ENCODE results near the gene WASHC3.
"Not testable (repeated sequence)": the region's sequence is repeated elsewhere in the genome, so short reads cannot be mapped to it uniquely, and the experiment has no call there.

The WASHC3 gene

DNA sequence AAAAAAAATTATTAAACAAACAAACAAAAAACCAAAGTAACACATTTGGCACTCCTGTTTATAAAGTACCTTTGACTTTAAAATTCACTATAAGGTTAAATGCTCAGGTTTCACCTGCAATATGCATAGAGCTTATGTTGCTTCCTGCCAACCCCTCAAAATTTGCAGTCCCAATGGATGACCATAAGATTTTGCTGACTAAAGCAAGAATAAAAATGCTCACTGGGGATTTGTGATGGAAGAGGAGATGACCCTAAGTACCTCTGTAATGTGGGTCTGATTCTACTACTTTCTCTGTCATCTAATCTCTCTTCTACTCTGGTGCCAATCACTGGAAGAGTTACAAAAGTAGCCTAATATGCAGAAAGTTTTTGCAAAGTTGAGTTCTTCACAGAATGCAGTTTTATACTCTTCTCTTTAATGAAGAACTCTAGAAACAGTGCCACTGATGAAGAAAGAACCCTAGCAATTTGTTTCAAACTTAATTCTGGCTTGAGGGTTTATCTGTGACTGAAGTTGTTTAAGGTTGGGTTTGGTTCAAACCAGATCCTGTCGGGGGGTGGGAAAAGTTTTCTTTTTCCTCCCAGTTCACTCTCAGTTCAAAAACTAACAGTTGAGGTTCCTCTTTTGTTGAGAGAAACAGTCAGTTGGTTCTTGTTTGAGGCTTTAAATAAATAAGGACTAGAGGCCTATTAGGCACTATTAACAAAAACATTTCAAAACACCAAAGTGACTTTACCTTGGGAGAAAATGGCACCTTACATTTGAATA, 10.9 kb downstream of the WASHC3 start:
- DNase-seq (ENCODE audit: low spot score): no peak

DNA sequence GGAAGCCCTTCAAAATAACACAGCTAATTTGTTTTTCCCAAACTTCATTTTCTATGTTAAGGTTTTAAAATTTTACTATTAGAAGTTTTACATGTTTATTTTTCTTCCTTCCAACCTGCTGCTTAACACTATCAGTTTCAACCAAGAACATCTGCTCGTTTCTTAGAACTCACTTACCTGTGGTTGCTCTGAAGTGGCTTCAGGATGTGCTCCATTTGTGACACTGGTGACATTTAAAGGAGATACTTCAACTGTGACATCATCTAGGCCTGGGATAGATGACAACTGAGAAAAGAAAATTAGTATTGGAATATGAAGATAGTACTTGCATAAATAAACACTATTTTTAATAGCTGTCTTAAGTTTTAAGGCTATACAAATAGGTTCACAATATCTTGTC, 17.9 kb downstream of the WASHC3 start:
- no peak for DNase-seq (ENCODE audit: low spot score)

DNA sequence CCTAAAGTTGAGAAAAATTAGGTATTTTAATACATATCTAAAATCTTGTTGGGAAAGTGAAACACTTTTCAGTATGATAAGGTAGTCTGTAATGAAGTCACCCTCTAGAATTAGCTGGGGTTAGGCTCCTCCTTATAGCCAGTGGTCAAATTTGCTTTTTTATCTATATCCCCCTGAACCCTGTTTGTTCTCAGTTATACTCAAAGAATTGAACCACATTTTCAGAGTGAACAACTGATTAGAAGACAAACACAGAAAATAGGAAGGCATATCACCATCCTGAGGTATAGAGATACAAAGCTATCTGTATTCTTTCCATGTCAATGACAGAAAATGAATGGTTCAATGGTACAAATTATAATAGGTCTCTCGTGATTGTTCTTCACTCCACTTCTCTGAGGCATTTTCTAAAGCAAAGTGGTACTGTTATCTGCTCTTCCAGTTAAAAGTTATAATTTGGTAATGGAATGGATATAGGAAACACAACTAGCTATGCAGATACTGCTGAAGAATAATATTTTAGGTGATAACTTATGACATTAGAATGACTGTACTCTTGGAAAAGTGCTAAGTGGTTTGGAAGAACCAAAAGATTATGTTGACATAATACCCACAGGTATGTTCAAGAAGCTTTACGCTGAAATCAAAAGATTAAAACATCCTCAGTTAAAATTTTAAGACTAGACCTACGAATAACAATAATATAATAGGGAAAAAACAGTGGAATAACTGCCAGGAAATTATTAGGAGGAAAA, 27.6 kb downstream of the WASHC3 start:
- DNase-seq (ENCODE audit: low spot score): no peak

DNA sequence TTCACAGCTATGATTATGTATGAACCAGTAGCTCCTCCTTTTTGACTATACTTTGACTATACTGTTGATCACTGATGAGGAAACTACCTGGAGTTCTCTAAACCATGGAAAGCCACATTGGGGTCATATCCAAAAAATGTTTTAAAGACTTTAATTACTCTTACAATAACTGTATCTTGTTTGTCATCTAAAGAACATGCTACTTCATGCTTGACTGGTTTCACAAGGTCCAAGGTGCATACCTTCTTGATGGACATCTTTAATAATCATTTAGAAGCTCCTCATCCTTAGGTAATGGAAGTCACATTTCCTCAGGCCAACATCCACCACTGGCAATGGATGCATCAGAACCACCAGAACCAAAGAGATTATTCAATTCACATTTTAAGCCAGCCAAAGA, 29.9 kb downstream of the WASHC3 start:
- no peak for DNase-seq (ENCODE audit: low spot score)

DNA sequence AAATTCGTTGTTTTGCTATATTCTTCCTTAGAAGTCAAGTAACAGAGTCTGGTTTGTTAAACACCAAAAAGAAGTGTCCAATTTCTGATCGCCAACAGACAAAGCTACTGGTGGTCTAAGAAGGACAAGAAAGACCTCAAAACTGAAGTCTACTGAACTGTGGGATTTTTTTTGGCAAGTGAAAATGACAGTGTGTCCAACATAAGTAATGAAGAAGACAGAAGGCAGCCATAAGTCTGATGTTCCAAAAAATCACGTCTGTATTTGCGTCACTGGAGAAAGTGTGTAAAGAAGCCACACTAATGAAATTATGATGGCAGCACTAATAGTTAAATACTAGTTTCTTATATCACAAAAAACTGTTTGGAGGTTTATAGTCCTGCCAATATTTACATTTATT, 32.6 kb downstream of the WASHC3 start:
- DNase-seq (ENCODE audit: low spot score): no peak

DNA sequence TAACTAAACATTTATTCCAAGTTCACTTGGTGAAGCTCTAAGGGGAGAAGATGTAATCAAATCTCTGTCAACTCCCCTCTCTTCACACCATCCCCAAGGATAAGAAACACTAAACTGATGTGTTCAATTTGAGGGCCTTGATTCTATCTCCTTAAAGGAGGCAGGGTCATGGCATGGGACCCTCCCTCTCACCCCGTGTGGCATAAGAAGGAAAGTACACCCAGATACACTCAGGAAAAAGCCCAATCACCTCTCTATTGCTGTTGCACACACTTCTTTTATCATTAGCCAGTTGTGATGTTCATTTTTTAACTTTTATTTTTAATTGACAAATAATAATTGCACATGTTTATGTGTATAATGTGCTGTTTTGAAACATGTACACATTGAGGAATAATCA, 35.1 kb downstream of the WASHC3 start:
- no peak for DNase-seq (ENCODE audit: low spot score)

DNA sequence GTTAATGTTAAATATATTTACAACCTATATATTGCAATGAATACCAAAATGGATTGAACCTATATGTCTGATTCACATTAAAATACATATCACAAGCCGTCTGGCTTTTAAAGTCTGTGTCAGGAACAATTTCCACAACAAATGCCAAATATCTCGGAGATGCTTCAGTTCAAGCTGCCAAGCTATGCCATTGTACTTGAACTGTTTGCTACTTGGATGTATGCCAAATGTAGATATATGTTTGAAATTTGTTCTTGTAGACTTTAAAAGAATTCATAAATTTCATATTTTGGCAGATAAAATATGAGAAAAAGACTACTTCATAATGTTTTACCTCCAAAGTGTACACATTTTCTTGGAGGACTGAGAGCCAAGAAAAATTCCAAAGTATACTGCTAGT, 37.0 kb downstream of the WASHC3 start:
- no peak for DNase-seq (ENCODE audit: low spot score)

DNA sequence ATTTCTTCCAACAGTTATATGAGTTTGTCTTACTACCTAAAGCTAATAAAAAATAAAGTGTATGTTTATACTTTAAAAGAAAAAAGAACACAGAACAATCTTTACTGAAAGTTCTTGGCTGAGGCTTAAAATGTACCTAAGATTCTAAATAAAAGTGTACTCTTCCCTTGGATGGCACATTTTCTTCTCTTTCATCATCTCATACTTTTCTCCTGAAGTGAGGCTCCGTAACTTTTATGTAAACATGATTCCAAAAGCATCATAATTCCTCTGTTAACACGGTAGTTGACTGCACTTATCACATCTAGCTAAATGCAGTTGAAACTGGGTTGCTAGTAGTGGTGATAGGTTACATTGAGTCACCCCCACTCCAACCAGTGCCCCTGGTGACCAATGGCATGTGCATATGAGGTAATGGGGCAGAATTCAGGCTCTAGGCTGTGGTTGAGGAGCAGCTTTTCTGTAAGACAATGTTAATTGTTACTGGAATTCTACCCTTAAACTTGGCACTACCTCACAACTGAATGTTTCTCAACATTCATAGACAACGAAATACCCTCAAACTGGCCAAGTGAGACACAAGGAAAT, 38.4 kb downstream of the WASHC3 start:
- no peak for DNase-seq (ENCODE audit: low spot score)

DNA sequence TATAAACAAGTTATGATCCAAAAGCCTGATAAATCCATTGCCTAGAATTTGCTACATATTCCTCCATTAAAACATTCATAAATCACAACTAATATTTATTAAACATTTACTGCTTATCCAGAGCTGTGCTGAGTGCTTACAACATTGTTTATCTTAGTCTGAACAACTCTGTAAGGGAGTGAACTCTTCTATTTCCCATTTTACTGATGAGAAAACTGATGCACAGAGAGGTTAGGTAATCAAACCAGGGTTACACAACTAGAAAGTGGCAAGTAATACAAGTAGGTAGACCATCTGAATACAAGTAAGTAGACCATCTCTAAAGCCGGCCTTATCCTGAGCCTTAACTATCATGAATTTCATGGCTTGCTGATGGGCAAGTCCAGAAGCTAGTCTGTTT, 39.5 kb downstream of the WASHC3 start:
- DNase-seq (ENCODE audit: low spot score): no peak

DNA sequence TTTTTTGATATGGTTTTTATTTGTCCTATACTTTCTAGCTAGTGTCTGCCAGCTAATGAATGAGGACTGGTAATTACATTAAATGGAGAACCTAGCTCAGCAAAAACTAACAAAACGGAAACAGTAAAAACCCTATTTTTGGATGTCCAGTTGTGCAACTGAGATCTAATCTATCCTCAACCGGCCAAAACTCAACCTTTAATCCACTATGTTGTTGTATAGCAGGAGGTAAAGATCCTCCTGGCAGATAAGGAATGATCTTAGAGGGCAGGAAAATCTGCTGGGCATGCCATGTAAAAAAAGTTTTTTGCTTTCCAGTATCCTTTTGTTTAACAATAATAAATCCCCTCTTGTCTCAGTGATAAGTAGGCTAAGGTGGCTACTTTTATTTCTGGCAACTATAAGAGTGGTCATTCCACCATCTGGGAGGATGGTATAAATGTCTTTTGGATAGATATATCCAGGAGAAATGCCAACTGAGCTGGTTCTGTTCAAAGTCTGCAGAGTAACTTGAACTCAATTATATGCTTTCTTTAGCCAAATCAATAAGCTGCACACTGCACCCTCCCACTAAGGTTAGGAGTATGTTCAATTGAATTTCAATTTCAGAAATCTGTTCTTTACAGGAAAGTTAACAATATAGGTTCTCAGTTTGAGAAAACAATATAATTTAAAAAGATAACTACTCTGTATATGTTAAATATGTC, 40.1 kb downstream of the WASHC3 start:
- DNase-seq (ENCODE audit: low spot score): no peak

DNA sequence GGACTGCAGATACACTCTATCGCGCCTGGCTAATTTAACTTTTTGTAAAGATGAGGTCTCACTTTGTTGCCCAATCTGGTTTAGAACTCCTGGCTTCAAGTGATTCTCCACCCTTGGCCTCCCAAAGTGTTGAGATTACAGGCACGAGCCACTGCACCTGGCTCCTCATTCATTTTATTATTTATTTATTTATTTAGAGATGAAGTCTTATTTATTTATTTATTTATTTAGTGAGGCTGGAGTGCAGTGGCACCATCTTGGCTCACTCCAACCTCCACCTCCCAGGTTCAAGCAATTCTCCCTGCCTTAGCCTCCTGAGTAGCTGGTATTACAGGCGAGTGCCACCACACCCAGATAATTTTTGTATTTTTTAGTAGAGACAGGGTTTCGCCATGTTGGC, 43.2 kb downstream of the WASHC3 start:
- DNase-seq (ENCODE audit: low spot score): not testable (repeated sequence)

DNA sequence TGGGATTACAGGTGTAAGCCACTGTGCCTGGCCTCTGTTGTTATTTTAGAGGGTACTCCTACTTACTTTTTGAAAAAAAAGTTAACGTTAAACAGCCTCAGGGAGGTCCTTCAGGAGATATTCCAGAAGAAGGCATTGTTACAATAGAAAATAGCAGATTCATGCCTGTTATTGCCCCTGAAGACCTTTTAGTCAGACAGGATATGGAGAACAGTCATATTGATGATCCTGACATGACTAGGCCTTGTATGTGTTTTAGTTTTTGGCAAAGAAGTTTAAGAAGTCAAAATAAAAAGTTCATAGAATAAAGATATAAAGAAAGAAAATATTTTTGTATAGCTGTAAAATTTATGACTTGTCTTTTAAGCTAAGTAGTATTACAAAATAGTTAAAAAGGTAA, 45.3 kb downstream of the WASHC3 start:
- no peak for DNase-seq (ENCODE audit: low spot score)

DNA sequence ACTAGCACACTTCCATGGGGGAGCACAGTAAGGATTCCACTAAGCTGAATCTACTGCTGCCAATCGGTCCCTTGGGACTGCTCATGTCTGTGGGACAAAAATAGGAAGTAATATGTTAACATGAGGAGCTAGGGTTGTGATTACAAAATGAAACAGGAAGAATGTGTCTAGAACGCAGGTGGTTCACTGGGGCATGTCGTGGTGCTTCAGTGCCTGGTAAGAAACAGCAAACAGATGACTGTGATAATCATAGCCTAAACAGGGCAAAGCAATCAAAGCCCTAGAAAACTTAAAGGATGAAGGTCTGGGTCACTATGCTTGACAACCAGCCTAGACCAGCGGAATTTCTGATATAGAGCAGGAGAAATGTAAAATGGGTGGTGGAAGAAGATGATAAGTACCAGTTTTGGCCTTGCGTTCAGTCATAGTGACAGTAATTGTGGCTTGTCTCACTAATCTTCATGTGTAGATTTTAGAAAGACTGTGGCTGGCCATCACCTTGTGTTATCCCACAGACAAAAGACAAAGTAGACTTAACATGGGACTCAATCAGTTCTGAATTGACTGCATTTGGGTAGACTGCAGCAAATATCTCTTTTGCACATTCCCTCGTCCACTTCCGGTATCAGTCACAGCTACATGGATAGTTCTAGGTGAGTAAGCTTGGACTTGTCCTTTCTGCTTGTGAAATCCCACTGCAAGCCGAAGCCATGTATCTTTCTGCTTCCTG, 51.4 kb downstream of the WASHC3 start:
- DNase-seq (ENCODE audit: low spot score): no peak

DNA sequence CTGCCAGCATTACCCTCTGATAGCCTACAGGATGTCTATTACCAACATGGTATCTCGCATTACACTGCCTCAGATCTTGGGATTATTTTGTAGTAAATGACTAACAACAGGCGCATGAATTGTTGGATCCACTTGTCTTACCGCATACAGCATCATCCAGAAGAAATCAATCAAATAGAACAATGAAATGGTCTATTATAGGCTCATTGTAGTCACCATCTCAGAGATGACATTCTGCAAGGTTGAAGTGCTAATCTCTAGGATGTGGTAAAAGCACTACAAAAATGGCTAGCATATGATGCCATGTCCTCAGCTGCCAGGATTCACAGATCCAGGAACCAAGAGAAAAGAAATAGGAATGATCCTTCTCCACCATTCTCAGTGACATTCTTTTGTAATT, 52.0 kb downstream of the WASHC3 start:
- DNase-seq (ENCODE audit: low spot score): no peak

DNA sequence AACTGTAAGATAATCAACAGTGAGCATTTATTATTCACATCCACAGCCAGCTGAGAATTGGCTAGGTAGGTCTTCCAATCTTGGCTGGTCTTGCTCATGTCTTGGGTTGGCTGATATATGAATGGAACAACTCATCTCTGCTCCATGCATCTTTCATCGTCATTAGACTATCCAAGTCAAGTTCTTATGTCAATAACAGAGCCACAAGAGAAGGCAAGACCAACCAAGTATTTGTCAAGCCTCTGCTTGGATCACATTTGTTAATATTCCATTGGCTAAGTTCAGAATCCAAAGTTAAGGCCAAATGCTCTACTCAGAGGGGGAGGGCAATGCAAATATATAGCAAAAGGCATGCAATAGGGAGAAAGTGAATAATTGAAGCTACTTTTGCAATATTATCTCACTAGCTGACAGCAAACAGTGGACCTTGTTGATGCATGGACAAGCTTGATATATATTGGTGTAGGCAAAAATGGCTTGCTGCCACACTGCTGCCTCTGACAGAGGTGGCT, 53.1 kb downstream of the WASHC3 start:
- no peak for DNase-seq (ENCODE audit: low spot score)

DNA sequence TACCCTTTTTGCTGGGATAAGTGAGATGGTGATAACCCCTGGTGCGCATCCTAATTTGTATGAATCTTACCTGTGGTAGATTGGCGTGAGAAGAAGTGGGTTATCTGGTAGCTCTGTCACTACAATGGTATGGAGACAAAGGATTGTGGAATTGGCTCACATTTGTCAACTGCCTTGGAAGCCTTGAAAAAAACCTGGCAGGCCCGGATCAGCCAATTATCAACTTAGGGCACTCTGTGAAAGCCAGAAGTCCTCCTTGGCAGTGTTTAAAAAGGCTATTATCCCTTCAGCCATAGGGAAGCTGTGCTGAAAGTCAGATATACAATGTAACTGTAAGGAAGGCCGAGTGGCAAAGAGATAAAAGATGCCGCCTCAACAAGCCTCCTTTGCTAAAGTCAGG, 56.5 kb downstream of the WASHC3 start:
- no peak for DNase-seq (ENCODE audit: low spot score)

DNA sequence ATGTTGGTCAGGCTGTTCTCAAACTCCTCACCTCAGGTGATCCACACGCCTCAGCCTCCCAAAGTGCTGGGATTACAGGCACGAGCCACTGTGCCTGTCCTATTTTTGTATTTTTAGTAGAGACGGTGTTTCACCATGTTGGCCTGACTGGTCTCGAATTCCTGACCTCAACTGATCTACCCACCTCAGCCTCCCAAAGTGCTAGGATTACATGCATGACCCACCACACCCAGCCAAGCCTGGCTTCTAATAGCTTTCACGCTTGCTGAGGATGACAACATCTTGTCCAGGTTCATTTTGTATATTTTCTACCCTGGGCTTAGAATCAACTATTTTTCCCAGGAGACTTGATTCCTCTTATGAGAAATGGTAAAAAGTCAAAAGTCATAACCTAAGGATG, 64.7 kb downstream of the WASHC3 start:
- DNase-seq (ENCODE audit: low spot score): no peak

DNA sequence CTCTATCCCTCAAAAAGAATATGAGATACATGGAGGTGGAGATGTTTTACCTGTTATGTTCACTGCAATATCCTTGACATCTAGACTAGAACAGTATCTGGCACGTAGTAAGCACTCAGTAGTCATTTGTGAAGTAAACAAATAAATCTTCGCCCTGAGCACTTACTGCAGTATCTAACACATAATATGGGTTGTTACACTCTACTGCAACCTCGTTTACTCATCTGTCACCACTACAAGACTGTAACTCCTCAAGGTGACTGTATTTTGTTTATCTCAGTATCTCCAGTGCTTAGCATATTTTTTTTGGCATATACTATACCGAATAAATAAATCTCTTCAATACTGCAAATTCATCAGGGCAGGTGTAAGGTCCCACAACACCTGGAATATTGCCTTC, 66.1 kb downstream of the WASHC3 start:
- DNase-seq (ENCODE audit: low spot score): no peak

DNA sequence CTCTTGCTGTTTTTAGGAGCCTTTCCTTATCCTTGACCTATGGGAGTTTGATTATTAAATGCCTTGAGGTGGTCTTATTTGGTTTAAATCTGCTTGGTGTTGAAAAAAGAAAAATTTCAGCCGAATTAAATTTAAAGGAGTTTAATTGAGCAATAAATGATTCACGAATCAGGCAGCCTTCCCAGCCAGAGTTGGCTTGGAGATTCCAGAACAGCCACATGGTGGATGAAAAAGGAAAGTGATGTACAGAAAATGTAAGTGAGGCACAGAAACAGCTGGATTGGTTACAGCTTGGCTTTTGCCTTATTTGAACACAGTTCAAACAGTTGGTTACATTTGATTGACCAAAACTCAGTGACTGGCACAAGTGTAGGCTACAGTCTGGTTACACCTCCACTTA, 69.7 kb downstream of the WASHC3 start:
- DNase-seq (ENCODE audit: low spot score): no peak

DNA sequence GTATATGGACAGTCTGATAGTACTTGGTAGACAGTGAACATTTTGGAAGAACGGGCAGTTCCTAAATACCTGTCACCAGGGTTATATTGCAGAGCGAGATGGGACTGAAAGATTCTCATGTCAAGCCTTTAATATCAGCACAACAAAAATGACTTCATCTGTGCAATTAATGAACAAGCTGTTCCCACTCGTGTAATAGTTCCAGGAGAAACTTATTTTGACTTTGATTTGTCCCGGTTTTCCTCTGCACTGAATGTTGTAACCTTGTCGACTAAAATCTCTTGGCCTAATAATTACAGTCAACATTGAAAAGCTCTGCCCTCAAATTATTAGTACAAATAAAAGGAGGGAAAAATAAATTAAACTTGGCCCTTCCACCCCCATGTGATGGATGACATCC, 79.5 kb downstream of the WASHC3 start:
- DNase-seq (ENCODE audit: low spot score): no peak

DNA sequence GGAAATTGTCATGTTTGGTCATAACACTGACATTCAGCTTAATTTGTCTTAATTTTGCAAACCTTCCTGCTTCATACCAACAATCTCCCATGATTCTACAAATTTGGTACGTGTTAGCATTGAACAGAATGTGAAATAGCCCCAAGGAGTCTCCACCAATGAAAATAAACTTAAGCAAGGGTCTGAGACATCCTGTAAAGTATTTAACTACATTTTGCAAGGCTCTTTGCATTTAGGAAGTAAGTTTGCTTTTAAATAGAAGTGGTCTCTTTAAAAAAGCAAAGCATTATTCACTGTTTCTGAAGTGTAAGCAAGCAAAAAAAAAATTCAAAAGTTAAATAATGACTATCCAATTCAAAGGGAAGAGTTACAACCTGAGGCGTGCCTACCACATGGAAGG, 79.9 kb downstream of the WASHC3 start:
- DNase-seq (ENCODE audit: low spot score): no peak

DNA sequence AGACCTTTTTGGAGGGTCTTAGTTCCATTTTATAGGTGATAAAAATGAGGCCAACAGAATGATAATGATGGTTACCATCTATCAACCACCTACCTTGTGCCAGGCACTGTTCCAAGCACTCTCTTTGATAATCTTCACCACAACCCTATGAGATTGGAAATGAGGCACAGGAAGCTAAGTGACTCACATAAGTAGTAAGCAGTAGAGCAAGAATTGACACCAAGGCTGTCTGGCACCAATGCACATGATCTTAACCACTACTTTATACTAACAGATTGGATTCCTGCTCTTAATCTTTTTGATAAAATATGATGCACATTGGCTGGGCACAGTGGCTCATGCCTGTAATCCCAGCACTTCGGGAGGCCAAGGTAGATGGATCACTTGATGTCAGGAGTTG, 93.0 kb downstream of the WASHC3 start:
- no peak for DNase-seq (ENCODE audit: low spot score)
